ENCODE results near the gene TCF7. TPM values are rescaled to one million over a fixed set of nuclear protein-coding genes. Genes with fewer than 3 reads are reported as not detected.

Gene TCF7
- total and polyA plus RNA-seq, 4 donors, result 1.3 to 2.7 (median 2.2) TPM

DNA sequence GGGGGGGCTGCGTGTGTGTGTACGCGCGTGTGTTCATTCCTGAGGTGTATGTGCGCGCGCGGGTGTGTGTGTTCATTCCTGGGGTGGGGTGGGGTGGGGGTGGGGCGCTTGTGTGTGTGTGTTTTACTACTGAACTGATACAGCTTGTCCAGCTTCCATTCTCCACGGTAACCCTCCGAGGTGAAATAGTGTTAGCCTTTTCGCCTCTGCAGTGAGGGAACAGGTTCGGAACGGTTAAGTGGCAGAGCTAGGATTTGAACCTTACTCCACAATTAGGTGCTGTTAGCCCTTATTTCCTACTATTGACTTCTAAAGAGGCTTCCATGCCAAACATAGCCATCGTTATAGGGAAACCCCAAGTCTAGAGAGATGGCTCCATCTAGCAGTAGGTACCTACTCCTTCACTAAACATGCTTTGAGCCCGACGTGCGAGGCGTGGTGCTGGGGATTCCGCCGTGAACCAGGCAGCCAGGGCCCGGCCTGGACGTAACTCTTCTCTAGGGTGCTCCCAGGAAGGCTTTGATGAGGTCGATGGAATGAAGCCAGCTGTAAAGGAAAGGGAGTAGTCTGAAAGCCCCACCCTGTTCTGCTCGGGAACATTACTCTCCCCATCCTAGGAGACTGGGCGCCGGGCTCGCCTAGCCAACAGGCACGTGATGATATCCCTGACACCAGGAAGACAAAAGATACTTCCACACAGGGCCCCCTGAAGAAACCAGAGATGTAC, 63.1 kb downstream of the TCF7 start (continued):
- TF ChIP-seq REST (IDR thresholded peaks at IDR 0.05) (no peak), FOXA2 (IDR thresholded peaks at IDR 0.05) (no peak)

DNA sequence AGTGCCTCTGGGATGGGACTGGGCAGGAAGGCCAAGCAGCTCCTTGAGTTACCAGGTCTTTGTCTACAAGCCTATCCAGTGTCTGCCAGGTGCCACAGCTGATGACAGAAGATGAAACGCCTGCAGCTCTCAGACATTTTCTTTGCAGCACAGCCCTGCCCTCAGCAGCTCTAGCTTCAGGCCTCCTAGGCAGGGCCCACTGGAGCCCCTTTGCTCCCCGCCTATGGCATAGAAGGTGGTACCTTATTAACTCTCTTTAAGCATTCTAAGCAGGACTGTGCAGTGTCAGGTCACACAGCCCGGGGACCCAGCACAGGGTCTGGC, 63.6 kb downstream of the TCF7 start:
- TF ChIP-seq SP1 (IDR thresholded peaks at IDR 0.05), result no peak
- no peak for TF ChIP-seq MAX (IDR thresholded peaks at IDR 0.05)
- no peak overlapping the region for H3K27ac ChIP-seq (ENCODE audit: low read depth in 1 of 2, low read length in 2 of 2)
- H3K4me1 ChIP-seq (ENCODE audit: control insufficient read depth in 4 of 4, insufficient read depth in 4 of 4, low read length in 3 of 4), result peaks cover 3 to 30% (median 18%) of the 10 kb centered on the region in 4 donors
- H3K9ac ChIP-seq (ENCODE audit: low read depth in 1 of 2, low read length in 2 of 2), result no peak overlapping the region
- no peaks in the 10 kb centered on the region for H3K27me3 ChIP-seq (ENCODE audit: control insufficient read depth in 4 of 4, insufficient read depth in 4 of 4, low read length in 3 of 4)
- DNase-seq (ENCODE audit: low spot score), result no peak
- H3K4me3 ChIP-seq (ENCODE audit: low read depth in 1 of 3, low read length in 3 of 3), result no peak overlapping the region
- H3K9me3 ChIP-seq (ENCODE audit: control insufficient read depth in 4 of 4, low read length in 3 of 4), result no peaks in the 10 kb centered on the region
- WGBS, result 85% methylated on average over 3 of the region's 3 CpGs
- peaks cover 0 to 3% (median 2%) of the 10 kb centered on the region in 4 donors for H3K36me3 ChIP-seq (ENCODE audit: control insufficient read depth in 4 of 4, insufficient read depth in 3 of 4, low read depth in 1 of 4, low read length in 3 of 4)

GRCh38 chr5:134183481-134183880, 69.0 kb downstream of the TCF7 start:
- no peak for TF ChIP-seq ZBTB33 (IDR thresholded peaks at IDR 0.05)
- no peak for TF ChIP-seq RAD21 (IDR thresholded peaks at IDR 0.05)
- TF ChIP-seq SP1 (IDR thresholded peaks at IDR 0.05), result no peak
- TF ChIP-seq HNF4A (conservative IDR thresholded peaks at IDR 0.05), result no peak
- no peak for TF ChIP-seq FOXA2 (IDR thresholded peaks at IDR 0.05)
- no peaks in the 10 kb centered on the region for H3K9me3 ChIP-seq (ENCODE audit: control insufficient read depth in 4 of 4, low read length in 3 of 4)
- no peaks in the 10 kb centered on the region for H3K27me3 ChIP-seq (ENCODE audit: control insufficient read depth in 4 of 4, insufficient read depth in 4 of 4, low read length in 3 of 4)
- H3K4me1 ChIP-seq (ENCODE audit: control insufficient read depth in 4 of 4, insufficient read depth in 4 of 4, low read length in 3 of 4), result peaks cover 0 to 2% (median 0%) of the 10 kb centered on the region in 4 donors
- no peak overlapping the region for H3K27ac ChIP-seq (ENCODE audit: low read depth in 1 of 2, low read length in 2 of 2)
- H3K9ac ChIP-seq (ENCODE audit: low read depth in 1 of 2, low read length in 2 of 2), result no peak overlapping the region
- H3K4me3 ChIP-seq (ENCODE audit: low read depth in 1 of 3, low read length in 3 of 3), result no peak overlapping the region
- H3K36me3 ChIP-seq (ENCODE audit: control insufficient read depth in 4 of 4, insufficient read depth in 3 of 4, low read depth in 1 of 4, low read length in 3 of 4), result no peaks in the 10 kb centered on the region
- no peak for DNase-seq (ENCODE audit: low spot score)

All from liver (tissue), 9 donors.